ENCODE data around the gene PRKAG3.

GRCh38 chr2:218799990-218800389 is 31.6 kb downstream of the PRKAG3 start:
- TF ChIP-seq THAP7 (CRISPR knock-in tag; IDR thresholded peaks at IDR 0.05), result no peak
- TF ChIP-seq ESRRA (IDR thresholded peaks at IDR 0.05; ENCODE audit: borderline replicate concordance, low read depth), result no peak
- TF ChIP-seq TCF7 (IDR thresholded peaks at IDR 0.05; ENCODE audit: borderline replicate concordance), result no peak
- no peak for TF ChIP-seq ZFX (CRISPR knock-in tag; IDR thresholded peaks at IDR 0.05)
- no peak for TF ChIP-seq UBTF (IDR thresholded peaks at IDR 0.05; ENCODE audit: borderline replicate concordance in 1 of 2, low read depth in 2 of 2, low read length in 2 of 2)
- TF ChIP-seq CTCF (IDR thresholded peaks at IDR 0.05 in 2 of 3, conservative IDR thresholded peaks at IDR 0.05 in 1 of 3; ENCODE audit: insufficient read depth in 2 of 3, low read depth in 1 of 3, low read length in 3 of 3), result no peak
- TF ChIP-seq CHCHD3 (CRISPR knock-in tag; IDR thresholded peaks at IDR 0.05), result no peak
- no peak for TF ChIP-seq ZNF121 (CRISPR knock-in tag; conservative IDR thresholded peaks at IDR 0.05)
- TF ChIP-seq ZNF133 (CRISPR knock-in tag; IDR thresholded peaks at IDR 0.05), result no peak
- no peak for TF ChIP-seq ZHX1 (conservative IDR thresholded peaks at IDR 0.05; ENCODE audit: low read length)
- TF ChIP-seq ZBTB11 (CRISPR knock-in tag; IDR thresholded peaks at IDR 0.05), result no peak
- no peak for TF ChIP-seq STAT6 (CRISPR knock-in tag; IDR thresholded peaks at IDR 0.05)

Data from K562 (cell line).